IPS DF 4.7 (cell line): ENCODE measurements around the gene NPEPPS.
"Not testable (repeated sequence)": the region's sequence is repeated elsewhere in the genome, so short reads cannot be mapped to it uniquely, and the experiment has no call there.

ENCODE experiments used
- DNase-seq: peaks from one replicate; pipeline ENCODE4 v3.0.0-alpha.2; 2013; ENCODE audit warnings: low spot score; ENCODE audit errors: extremely low read depth

Gene NPEPPS, protein sequence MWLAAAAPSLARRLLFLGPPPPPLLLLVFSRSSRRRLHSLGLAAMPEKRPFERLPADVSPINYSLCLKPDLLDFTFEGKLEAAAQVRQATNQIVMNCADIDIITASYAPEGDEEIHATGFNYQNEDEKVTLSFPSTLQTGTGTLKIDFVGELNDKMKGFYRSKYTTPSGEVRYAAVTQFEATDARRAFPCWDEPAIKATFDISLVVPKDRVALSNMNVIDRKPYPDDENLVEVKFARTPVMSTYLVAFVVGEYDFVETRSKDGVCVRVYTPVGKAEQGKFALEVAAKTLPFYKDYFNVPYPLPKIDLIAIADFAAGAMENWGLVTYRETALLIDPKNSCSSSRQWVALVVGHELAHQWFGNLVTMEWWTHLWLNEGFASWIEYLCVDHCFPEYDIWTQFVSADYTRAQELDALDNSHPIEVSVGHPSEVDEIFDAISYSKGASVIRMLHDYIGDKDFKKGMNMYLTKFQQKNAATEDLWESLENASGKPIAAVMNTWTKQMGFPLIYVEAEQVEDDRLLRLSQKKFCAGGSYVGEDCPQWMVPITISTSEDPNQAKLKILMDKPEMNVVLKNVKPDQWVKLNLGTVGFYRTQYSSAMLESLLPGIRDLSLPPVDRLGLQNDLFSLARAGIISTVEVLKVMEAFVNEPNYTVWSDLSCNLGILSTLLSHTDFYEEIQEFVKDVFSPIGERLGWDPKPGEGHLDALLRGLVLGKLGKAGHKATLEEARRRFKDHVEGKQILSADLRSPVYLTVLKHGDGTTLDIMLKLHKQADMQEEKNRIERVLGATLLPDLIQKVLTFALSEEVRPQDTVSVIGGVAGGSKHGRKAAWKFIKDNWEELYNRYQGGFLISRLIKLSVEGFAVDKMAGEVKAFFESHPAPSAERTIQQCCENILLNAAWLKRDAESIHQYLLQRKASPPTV

DNA sequence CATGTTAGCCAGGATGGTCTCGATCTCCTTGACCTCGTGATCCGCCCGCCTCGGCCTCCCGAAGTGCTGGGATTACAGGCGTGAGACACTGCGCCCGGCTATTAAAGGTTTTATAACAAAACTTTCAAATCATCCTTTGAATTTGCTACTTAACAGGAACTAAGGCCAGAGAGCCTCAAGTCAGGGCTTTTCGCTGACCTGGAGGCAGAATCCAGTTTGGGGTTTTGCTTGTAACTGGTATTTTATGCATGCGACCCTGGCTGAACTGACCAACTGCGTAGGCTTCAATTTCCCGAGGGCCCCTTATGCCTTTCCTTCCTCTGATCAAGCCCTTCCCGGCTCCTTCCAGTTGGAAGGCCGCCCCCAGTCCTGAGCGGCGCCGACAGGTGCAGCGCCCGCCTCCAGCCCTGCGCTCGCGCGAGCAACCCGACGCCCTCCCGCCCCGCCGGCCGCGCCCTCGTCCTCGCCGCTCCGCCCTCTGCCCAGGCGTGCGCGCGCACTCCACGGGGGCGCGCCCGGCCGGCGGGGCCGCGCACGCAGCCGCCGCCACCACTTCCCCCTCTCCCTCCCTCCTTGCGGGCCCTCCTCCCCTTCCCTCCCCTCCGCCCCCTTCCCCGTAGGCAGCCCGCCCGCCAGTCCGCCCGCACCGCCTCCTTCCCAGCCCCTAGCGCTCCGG lies at the start of gene NPEPPS:
TSS of gene NPEPPS (plus strand) at position 552 of the 676 bp plus-strand sequence. CDS start 193 bp downstream, outside the sequence.
- DNase-seq, result not testable (repeated sequence)

DNA sequence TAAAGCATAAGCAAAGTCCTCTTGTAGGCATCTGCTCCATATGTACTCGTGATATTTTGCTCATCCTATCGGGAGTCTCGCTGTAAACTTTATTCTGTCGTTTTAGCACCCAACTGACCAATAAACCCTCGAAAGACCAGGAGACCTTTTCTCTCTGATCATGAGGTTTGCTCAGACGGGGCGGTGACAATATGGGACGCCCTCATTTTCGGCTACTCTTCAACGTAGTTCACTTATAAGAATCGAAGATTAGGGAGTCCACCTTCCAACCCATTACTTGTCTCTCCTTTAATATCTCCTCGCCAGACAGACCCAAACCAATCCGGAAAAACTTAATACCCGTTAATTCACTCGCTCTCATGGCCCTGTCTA lies 39.1 kb upstream of the NPEPPS start:
- not testable (repeated sequence) for DNase-seq

DNA sequence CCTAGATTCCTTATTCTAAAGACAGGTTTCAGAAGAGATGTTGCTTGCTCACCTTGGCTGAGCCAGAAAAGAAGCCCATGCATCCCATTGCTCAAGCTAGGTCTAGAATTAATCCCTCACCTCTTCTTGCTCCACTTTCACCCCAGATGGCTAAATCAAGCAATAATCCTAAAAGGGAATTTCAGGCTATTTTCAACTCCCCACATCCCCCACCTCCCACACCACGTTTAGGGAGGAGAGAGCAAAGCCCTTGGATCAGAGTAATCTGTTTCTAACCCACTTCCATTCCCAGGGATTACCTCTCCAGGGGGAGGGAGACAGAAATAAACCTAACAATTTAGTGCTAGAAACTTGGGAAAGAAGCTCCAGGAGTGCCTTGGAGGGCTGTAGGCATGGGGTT lies 31.8 kb upstream of the NPEPPS start:
- DNase-seq, result not testable (repeated sequence)

DNA sequence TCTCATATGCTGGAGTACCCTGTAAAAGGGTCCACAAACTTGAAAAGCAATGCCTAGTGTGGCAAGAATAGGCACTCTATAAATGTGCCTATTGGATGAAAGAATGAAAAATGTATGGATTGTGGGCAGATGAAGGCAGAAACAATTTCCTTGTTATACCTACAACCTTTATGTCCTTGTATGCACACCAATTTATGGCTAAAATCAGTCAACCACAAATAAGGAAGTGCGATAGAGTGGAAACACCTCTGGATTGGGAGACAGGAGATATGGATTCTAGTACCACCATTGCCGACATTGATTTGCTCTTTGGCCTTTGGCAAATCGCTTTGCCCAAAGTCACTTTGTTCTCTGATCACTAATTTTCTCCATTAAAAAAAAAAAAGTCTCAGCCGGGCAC lies 31.4 kb upstream of the NPEPPS start:
- DNase-seq, result not testable (repeated sequence)

DNA sequence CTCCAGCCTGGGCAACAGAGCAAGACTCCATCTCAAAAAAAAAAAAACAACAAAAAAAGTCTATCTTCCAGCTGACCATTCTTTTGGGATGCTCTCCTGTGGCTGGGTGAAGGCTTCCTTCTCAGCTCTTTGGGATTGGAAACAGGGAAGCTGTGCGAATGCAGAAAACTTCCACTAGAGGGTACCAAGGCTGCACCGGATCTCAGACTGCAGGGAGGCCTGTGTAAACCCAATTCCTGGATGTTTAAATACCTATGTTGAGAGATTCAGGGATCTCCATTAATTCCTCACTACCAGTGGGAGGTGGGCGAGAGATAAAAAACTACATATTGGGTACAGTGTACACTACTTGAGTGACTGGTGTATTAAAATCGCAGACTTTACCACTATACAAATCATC lies 30.3 kb upstream of the NPEPPS start:
- DNase-seq, result not testable (repeated sequence)

DNA sequence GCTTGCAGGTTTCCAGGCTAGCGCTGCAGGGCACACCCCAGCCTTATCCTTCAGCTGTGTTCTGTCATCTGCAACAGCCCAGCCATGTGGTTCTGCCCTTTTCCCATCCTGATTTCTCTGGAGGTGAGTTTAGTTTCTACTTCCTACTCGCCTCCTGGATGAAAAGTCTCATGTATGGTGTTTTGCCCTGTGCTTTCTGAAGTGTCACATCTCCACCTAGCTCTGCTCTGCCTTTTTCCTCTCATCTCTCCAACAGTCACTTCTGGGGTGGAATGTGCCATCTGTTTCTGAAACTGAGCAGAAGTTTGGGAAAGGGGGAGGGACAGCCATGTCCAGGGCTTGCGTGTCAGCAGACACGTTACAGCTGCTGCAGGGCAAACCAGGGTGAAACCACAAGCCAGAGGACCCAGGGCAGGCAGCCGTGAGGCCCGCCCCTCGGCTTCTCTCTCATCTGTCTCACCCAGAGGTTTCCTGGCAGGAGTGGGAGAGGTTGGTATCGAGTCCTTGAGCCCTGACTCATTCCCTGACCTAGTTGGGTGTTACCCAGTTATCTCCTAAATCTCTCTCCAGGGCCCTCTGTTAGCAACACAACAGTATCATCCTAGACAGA lies 28.7 kb upstream of the NPEPPS start:
- not testable (repeated sequence) for DNase-seq

DNA sequence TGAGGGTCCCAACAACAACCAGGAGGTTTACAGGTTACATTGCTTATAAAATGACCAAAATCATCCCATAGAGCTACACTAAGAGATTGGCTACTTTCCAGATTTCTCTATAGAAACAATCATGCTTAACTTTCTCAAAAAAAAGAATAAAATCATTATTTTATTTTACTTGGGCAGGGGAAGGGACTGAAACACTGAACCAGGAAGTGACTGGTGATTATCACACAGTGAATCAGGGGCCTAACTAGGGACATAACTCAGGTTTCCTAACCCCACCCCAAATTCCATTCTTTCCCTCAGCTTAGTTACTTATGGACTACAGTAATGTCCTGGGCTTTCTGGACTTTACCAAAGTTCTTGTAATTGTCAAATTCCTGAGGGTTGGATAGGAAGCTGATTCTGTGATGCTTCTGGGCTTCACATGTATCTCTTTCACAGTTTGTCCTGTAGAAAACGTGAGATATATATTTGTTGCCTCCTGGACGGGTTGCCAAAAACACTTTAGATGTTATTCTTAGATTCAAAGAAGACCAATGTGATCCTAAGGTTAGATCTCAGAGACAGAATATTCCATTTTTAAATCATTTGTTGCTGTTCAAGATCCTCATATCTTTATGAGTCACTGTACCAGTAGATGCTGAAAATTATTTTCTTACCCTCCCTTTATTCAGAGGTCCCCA lies 28.0 kb upstream of the NPEPPS start:
- DNase-seq, result not testable (repeated sequence)

DNA sequence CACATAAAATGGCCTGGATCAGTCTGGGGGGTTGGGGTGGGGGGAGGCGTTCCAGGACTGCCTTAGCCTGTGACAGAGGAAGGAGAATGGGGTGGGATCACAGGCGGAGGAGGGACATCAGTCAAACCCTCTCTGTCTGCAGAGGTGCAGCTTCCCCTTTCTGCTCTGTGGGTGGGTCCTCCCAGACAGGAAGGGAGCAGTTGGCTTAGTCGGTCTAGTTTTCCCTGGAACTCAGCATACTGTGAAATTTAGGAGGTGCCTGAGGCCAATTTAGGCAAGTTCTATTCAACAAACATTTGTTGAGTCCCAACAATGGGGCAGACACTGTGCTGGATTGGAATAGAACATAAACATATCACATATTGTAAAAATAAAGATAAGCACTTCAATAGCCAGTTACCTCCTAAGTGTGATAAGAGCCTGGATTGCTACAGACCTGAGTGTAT lies 19.2 kb upstream of the NPEPPS start:
- not testable (repeated sequence) for DNase-seq

DNA sequence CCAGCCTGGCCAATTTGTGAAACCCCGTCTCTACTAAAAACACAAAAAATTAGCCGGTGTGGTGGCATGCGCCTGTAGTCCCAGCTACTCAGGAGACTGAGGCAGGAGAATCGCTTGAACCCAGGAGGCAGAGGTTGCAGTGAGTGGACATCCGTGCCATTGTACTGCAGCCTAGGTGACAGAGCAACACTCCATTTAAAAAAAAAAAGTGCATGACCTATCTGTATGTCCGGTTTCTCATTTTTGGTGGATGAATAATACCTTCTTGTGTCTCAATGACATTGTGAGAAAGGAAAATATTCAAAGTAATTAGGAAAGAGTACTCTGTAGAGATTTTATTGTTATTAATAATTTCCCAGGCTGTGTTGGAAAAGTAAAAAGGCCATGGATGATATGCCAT lies 17.6 kb upstream of the NPEPPS start:
- not testable (repeated sequence) for DNase-seq

DNA sequence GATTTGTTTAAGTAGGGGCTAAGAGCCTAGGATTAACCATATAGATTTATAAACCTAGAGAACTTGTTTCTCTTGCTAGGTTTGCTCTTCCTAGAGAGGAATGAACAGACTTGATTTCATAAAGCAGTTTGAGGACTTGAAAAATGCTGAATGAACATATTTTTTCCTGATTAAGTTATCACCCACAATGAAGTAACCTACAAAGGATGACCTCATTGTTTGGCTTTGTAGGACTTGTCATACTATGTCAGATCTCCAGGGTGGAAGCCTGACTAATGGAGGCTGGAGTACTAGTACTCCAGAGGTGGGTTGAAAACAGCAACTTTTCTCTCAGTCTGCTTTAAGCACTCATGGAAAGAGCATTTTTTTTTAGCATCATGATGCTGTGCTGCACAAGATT lies 12.0 kb upstream of the NPEPPS start:
- DNase-seq, result not testable (repeated sequence)

DNA sequence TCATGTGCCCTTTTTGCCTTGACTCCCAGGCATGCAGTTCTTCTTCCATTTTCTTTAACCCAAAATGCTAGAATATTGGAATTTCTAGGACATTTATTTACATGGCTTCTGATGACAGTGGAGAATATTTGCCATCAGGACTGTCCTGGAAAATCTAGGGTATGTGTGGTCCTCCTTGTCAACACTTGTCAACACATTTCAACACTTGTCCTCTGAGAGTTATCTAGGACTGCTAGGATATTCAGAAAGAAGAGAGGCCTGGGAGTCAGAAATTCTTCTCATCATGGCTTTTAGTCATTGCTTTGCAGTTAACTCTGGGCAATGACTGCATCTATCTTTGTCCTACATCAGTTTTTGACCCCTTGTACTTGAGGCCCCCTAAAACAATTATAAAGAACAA lies 11.5 kb upstream of the NPEPPS start:
- DNase-seq, result not testable (repeated sequence)

DNA sequence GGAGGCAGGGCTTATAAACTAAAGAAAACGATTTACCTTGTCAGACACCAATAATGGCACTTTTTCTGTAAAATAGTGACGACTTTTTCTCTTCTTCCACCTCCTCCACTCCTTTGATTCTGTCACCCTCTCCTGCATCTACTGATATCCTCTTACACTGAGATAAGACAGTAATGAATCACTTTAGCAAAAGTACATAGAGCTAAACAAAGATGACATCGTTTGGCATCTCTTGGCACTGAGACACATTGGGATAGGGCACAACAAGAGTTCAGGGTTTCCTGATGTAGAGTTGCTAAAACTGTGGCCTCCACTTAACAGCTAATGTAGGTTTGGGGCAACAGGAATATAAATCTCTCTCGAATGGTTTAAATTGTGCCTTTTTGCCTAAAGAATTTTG lies 10.6 kb upstream of the NPEPPS start:
- DNase-seq, result not testable (repeated sequence)

DNA sequence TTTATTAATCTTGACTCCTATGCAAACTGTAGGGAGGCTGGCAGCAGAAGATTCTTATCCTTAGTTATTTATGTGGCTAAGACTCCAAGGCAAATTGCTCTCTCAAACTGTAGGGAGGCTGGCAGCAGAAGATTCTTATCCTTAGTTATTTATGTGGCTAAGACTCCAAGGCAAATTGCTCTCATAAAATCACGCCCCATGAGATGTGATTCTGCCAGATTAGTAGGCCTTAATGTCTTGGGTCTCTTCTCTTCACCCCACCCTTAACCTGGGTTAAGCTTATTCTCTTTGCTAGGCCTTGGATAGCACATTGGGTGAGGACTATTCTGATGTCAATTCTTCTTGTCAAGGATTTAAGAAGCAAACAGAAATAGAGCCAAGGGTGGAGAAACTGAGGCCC lies 9.5 kb upstream of the NPEPPS start:
- not testable (repeated sequence) for DNase-seq

DNA sequence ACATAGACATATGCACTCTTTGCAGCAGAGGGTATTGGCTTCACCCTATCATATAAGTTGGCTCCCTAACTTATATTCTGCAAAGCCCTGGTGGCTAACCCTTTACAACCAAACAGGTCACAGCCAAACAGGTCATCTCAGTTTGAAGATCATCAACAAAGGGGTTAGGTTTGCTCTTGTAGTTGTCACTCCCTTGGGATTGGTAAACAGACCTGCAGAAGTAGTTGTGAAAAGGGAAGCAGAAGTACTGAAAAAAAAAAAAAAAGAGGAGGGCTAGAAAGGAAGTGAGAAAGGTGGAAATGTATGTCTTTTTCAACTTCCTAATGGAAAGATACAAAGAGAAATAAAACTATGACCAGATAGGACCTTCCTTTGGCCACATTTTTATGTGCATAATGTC lies 8.6 kb upstream of the NPEPPS start:
- DNase-seq, result not testable (repeated sequence)

DNA sequence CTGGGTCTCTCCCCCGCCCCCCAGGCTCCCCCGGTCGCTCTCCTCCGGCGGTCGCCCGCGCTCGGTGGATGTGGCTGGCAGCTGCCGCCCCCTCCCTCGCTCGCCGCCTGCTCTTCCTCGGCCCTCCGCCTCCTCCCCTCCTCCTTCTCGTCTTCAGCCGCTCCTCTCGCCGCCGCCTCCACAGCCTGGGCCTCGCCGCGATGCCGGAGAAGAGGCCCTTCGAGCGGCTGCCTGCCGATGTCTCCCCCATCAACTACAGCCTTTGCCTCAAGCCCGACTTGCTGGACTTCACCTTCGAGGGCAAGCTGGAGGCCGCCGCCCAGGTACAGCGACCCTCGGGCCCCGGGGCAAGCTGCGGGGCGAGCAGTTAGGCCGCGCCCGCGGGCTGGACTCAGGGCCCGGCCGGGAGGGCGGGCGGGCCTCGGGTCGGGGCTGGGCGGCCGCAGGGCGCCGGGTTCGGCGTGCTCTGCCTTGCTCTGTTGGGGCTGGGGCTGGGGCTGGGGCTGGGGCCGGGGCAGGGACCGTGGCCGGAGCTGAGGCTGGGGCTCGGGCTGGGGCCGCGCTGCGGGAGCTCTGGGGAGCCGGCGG lies 419 bp downstream of the NPEPPS start:
- not testable (repeated sequence) for DNase-seq

DNA sequence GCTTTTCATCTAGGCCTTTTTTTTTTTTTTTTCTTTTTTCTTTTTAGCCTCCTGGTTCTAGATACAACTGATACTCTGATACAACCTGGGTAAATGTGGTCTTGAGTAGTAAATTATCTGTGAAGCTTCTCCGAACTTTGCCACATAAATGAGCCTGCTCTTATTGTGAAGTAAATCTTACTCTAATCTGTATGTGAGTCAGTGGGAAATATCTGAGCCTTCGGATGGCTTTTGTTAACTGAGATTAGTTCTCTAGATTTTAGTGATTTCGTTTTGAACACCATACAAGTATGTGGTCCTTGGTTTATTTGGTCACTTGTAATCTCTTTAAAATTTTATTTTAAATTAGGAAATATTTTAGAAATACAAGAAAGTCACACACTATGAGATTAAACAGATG lies 8.2 kb downstream of the NPEPPS start:
- not testable (repeated sequence) for DNase-seq

DNA sequence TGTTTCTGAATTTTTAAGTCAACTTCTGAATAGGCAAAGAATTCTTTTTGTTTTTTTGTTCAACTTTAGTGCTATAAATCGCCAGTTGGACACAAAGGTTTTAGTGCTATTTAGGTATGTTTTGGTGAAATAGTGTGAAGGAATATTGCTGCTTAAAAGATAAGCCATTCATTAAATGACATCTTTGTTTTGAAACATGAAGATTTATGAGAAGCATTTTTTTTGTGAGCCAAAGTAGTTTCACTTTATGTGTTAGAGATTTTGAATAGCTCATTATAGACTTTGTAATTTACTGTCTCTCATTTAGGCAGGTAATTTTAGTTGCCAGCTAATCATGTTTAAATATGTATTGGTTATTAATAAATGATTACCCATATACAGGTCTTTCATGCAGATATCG lies 10.8 kb downstream of the NPEPPS start:
- DNase-seq, result not testable (repeated sequence)

DNA sequence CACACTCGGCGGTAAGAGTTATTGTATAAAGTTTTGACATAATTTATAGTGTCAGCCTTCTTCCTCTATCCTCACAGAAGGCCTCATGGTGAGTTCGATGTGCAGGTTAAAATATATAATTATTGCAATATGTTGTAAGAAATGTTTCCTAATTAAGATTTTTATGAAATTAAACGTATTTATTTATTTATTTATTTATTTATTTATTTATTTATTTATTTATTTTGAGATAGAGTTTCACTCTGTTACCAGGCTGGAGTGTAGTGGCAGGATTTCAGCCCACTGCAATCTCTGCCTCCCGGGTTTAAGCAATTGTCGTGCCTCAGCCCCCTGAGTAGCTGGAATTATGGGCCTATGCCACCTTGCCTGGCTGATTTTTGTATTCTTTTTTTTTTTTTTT lies 13.4 kb downstream of the NPEPPS start:
- DNase-seq, result not testable (repeated sequence)

DNA sequence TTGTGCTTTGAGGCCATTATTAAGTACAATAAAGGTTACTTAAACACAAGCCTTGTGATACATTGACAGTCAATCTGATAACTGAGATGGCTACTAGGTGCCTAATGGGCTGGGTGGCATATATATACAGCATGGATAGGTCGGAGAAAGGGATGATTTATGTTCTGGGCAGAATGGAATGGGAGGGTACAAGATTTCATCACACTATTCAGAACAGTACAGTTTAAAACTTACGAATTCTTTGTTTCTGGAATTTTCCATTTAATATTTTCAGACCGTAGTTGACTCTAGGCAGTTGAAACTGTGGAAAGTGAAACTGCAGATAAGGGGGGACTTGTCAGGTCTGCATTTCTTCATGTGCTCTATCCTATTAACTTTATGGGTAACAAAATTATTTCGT lies 23.8 kb downstream of the NPEPPS start:
- not testable (repeated sequence) for DNase-seq

DNA sequence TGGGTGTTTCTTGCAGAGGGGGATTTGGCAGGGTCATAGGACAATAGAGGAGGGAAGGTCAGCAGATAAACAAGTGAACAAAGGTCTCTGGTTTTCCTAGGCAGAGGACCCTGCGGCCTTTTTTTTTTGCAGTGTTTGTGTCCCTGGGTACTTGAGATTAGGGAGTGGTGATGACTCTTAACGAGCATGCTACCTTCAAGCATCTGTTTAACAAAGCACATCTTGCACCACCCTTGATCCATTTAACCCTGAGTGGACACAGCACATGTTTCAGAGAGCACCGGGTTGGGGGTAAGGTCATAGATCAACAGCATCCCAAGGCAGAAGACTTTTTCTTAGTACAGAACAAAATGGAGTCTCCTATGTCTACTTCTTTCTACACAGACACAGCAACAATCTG lies 25.2 kb downstream of the NPEPPS start:
- DNase-seq, result not testable (repeated sequence)
